Adrenal gland (tissue), 5 donors: ENCODE results near the gene DPH7.

Source experiments
- CTCF ChIP-seq, 6 experiments: fragments of 450-650 bp in 4 of 6; fragments of 200-600 bp in 2 of 6; sonication (generic) in 1 of 6; IDR thresholded peaks; 1 replicate in 5 of 6; 2 replicates in 1 of 6; pipeline versions ENCODE4 v1.5.1 to v1.8.0; 2016 to 2021; ENCODE audit warnings: antibody characterized with exemption in 6 of 6, mild to moderate bottlenecking in 2 of 6, moderate library complexity in 1 of 6
- POLR2A ChIP-seq, 2 donors: fragments of 450-650 bp; IDR thresholded peaks; one replicate each; pipeline ENCODE4 v1.6.1; 2017; ENCODE audit warnings: antibody characterized with exemption in 2 of 2, mild to moderate bottlenecking in 2 of 2, moderate library complexity in 1 of 2
- donor health status: DM: no; HTN: no; CAD: no.

- no peak for TF ChIP-seq CTCF (IDR thresholded peaks at IDR 0.05)
- TF ChIP-seq POLR2A (IDR thresholded peaks at IDR 0.05) = no peak
Observed at GRCh38 chr9:137554349-137554748, 24.4 kb downstream of the DPH7 start.
